Central memory CD8-positive, alpha-beta T cell (primary cell): ENCODE measurements around the gene DRC7.

Experiments used
- ATAC-seq: fragments of 150-1000 bp; cut with Tn5 transposase; replicated peaks from 2 replicates; pipeline ENCODE4 v1.10.0; 2022; ENCODE audit warnings: mild to moderate bottlenecking, moderate FRiP score, moderate number of reproducible peaks; ENCODE audit not compliant: poor library complexity, severe bottlenecking; ENCODE audit errors: extremely low read depth
- DNase-seq, 2 donors: peaks; one replicate each; pipeline ENCODE4 v3.0.0; 2021; ENCODE audit warnings: low spot score in 2 of 2
- H3K27ac Mint-ChIP-seq: one replicate; pipeline ENCODE4 v1.8.0; 2022; ENCODE audit warnings: low read depth, mild to moderate bottlenecking, moderate library complexity, mixed read lengths
- H3K27me3 Mint-ChIP-seq: one replicate; pipeline ENCODE4 v1.8.0; 2022; ENCODE audit warnings: mixed read lengths
- H3K36me3 Mint-ChIP-seq: one replicate; pipeline ENCODE4 v1.8.0; 2022; ENCODE audit warnings: mild to moderate bottlenecking, moderate library complexity, mixed read lengths; ENCODE audit not compliant: insufficient read depth
- H3K4me1 Mint-ChIP-seq: one replicate; pipeline ENCODE4 v1.8.0; 2022; ENCODE audit warnings: mixed read lengths
- H3K4me3 Mint-ChIP-seq: one replicate; pipeline ENCODE4 v1.8.0; 2022; ENCODE audit warnings: mild to moderate bottlenecking, moderate library complexity, mixed read lengths
- H3K9me3 Mint-ChIP-seq: one replicate; pipeline ENCODE4 v1.8.0; 2022; ENCODE audit warnings: mixed read lengths

DRC7 gene

GRCh38 chr16:57652695-57653471 is 41.7 kb upstream of the DRC7 start:
- Mint-ChIP-seq H3K27ac (peak overlapping the region; percentile 84), H3K4me1 (peaks cover 45% of the 10 kb centered on the region), H3K27me3 (no peaks in the 10 kb centered on the region), H3K36me3 (peaks cover 30% of the 10 kb centered on the region), H3K9me3 (no peaks in the 10 kb centered on the region), H3K4me3 (no peak overlapping the region)
- DNase-seq, result no peak
- ATAC-seq, result no peak

- no peak for ATAC-seq
- Mint-ChIP-seq H3K4me3 (no peak overlapping the region), H3K9me3 (no peaks in the 10 kb centered on the region), H3K4me1 (peaks cover 35% of the 10 kb centered on the region), H3K27ac (peak overlapping the region; percentile 67), H3K36me3 (peaks cover 34% of the 10 kb centered on the region), H3K27me3 (no peaks in the 10 kb centered on the region)
- DNase-seq, result no peak
Measured at GRCh38 chr16:57653936-57654335, 40.7 kb upstream of the DRC7 start.

GRCh38 chr16:57656342-57656955 is 38.2 kb upstream of the DRC7 start:
- H3K9me3 Mint-ChIP-seq, result no peaks in the 10 kb centered on the region

GRCh38 chr16:57657228-57657627 is 37.4 kb upstream of the DRC7 start:
- ATAC-seq, result no peak
- no peak overlapping the region for H3K4me3 Mint-ChIP-seq
- peaks cover 18% of the 10 kb centered on the region for H3K4me1 Mint-ChIP-seq
- no peak overlapping the region for H3K27ac Mint-ChIP-seq
- DNase-seq, result no peak
- no peaks in the 10 kb centered on the region for H3K27me3 Mint-ChIP-seq
- H3K9me3 Mint-ChIP-seq, result no peaks in the 10 kb centered on the region
- H3K36me3 Mint-ChIP-seq, result peaks cover 29% of the 10 kb centered on the region

More at GRCh38 chr16:57656342-57656955, 38.2 kb upstream of the DRC7 start:
- ATAC-seq, result no peak
- H3K4me1 Mint-ChIP-seq, result peaks cover 26% of the 10 kb centered on the region
- H3K27ac Mint-ChIP-seq, result peak overlapping the region; percentile 57
- H3K36me3 Mint-ChIP-seq, result peaks cover 31% of the 10 kb centered on the region
- H3K27me3 Mint-ChIP-seq, result no peaks in the 10 kb centered on the region
- no peak for DNase-seq
- peak overlapping the region; percentile 67 for H3K4me3 Mint-ChIP-seq

GRCh38 chr16:57658130-57658877 is 36.3 kb upstream of the DRC7 start:
- no peaks in the 10 kb centered on the region for H3K27me3 Mint-ChIP-seq
- peaks cover 16% of the 10 kb centered on the region for H3K4me1 Mint-ChIP-seq
- DNase-seq (no peak), ATAC-seq (no peak)
- H3K27ac Mint-ChIP-seq, result no peak overlapping the region
- H3K9me3 Mint-ChIP-seq, result no peaks in the 10 kb centered on the region
- H3K4me3 Mint-ChIP-seq, result no peak overlapping the region
- peaks cover 32% of the 10 kb centered on the region for H3K36me3 Mint-ChIP-seq

GRCh38 chr16:57658878-57659674 is 35.5 kb upstream of the DRC7 start:
- no peak for ATAC-seq

GRCh38 chr16:57660715-57661463 is 33.7 kb upstream of the DRC7 start:
- no peak for DNase-seq
- no peak overlapping the region for H3K27ac Mint-ChIP-seq
- H3K4me1 Mint-ChIP-seq, result peaks cover 13% of the 10 kb centered on the region
- H3K4me3 Mint-ChIP-seq, result no peak overlapping the region
- H3K27me3 Mint-ChIP-seq, result no peaks in the 10 kb centered on the region
- no peak for ATAC-seq
- H3K36me3 Mint-ChIP-seq, result peaks cover 26% of the 10 kb centered on the region
- no peaks in the 10 kb centered on the region for H3K9me3 Mint-ChIP-seq

More at GRCh38 chr16:57658878-57659674, 35.5 kb upstream of the DRC7 start:
- H3K4me1 Mint-ChIP-seq, result peaks cover 16% of the 10 kb centered on the region
- no peak for DNase-seq
- no peaks in the 10 kb centered on the region for H3K9me3 Mint-ChIP-seq
- no peaks in the 10 kb centered on the region for H3K27me3 Mint-ChIP-seq
- H3K36me3 Mint-ChIP-seq, result peaks cover 30% of the 10 kb centered on the region
- H3K27ac Mint-ChIP-seq, result no peak overlapping the region
- H3K4me3 Mint-ChIP-seq, result no peak overlapping the region

- Mint-ChIP-seq H3K36me3 (peaks cover 26% of the 10 kb centered on the region), H3K9me3 (no peaks in the 10 kb centered on the region), H3K4me3 (no peak overlapping the region), H3K4me1 (peaks cover 7% of the 10 kb centered on the region), H3K27ac (no peak overlapping the region), H3K27me3 (no peaks in the 10 kb centered on the region)
- ATAC-seq (no peak), DNase-seq (no peak)
Measured at GRCh38 chr16:57661510-57661909, 33.1 kb upstream of the DRC7 start.

GRCh38 chr16:57661936-57662906 is 32.4 kb upstream of the DRC7 start:
- H3K36me3 Mint-ChIP-seq, result peaks cover 26% of the 10 kb centered on the region
- DNase-seq (no peak), ATAC-seq (no peak)
- no peaks in the 10 kb centered on the region for H3K9me3 Mint-ChIP-seq
- H3K4me1 Mint-ChIP-seq, result peaks cover 7% of the 10 kb centered on the region
- no peak overlapping the region for H3K4me3 Mint-ChIP-seq
- no peaks in the 10 kb centered on the region for H3K27me3 Mint-ChIP-seq
- H3K27ac Mint-ChIP-seq, result no peak overlapping the region

GRCh38 chr16:57663436-57663835 is 31.2 kb upstream of the DRC7 start:
- ATAC-seq (no peak), DNase-seq (no peak)
- H3K9me3 Mint-ChIP-seq, result no peaks in the 10 kb centered on the region
- H3K4me1 Mint-ChIP-seq, result peaks cover 7% of the 10 kb centered on the region
- H3K4me3 Mint-ChIP-seq, result no peak overlapping the region
- no peaks in the 10 kb centered on the region for H3K27me3 Mint-ChIP-seq
- no peak overlapping the region for H3K27ac Mint-ChIP-seq
- H3K36me3 Mint-ChIP-seq, result peaks cover 20% of the 10 kb centered on the region
